Hypothalamus (tissue), 51 donors: ENCODE measurements around the gene DNAJC8.

Experiments used
- DNase-seq, 51 donors: peaks; one replicate each; lab custom pipeline; 2025; lab: John Stamatoyannopoulos, UW

Gene DNAJC8, protein sequence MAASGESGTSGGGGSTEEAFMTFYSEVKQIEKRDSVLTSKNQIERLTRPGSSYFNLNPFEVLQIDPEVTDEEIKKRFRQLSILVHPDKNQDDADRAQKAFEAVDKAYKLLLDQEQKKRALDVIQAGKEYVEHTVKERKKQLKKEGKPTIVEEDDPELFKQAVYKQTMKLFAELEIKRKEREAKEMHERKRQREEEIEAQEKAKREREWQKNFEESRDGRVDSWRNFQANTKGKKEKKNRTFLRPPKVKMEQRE

DNA sequence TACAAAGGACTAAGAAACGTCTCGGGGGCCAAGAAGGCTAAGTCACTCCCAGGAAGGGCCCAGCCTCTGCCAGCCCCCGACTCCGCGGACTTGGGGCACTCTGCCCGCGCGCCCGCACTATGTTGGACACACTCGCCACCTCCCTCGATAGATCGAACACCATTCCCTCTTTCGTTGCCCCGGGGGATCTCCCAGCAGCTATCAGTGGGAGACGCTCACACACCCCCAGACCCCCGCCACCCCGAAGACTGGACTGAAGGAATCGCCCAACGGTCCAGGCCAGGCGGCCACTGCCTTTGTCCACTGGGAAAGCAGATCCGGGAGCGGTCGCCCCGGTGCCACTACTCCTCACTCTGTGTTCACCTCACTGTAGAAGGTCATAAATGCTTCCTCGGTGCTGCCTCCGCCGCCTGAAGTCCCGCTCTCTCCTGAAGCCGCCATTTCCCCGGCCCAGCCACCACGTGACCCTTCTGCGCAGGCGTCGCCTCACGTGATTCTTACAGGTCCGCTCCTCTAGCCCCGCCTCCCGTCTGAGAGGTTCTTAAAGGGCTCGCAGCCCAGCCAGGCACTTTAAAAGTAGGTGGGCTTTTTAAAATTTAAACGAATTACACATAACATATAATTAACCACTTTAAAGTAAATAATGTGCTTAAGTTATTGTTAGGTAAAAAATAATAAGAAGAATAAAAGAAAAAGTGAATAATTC, at the start of gene DNAJC8:
Gene DNAJC8 (minus strand): TSS at position 472 of the 706 bp plus-strand sequence. CDS start 31 bp downstream, at position 441.
- peak; percentile 64 to 98 (median 90) for DNase-seq

DNA sequence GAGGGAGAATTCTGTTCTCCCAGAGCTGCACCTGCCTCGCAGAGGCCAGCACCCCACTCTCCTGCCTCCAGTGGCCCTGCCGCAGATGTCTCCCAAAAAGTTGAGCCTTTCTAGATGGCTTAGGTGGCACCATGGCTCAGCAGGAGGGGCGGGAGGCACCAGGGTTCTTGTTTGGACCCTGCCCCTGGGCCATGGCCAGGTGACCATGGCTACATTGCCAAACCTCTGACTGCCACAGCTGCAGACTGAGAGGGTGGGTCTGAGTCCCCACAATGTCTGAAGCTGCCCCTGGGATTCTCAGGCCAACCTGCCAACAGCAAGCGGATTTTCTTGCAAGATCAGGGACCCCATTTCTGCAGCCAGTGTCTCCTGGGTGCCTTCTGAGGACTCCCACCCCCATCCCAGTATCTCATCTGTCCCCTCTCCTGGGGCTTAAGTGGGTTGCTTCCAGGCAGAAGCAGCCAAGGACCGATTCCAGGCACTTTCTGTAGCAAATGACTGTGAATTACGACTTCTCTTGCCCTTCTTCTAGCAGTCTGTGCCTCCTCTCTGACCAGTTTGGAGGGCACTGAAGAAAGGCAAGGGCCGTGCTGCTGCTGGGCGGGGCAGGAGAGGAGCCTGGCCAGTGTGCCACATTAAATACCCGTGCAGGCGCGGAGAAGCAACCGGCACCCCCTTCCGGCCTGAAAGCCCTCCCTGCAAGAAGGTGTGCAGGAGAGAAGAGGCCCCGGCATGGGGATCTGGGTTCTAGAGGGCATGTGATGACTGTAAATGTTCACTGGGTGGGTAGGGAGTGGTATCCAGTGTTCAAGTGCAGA, 49.0 kb upstream of the DNAJC8 start:
- no peak for DNase-seq

GRCh38 chr1:28280977-28281381, 48.1 kb upstream of the DNAJC8 start:
- no peak for DNase-seq

DNA sequence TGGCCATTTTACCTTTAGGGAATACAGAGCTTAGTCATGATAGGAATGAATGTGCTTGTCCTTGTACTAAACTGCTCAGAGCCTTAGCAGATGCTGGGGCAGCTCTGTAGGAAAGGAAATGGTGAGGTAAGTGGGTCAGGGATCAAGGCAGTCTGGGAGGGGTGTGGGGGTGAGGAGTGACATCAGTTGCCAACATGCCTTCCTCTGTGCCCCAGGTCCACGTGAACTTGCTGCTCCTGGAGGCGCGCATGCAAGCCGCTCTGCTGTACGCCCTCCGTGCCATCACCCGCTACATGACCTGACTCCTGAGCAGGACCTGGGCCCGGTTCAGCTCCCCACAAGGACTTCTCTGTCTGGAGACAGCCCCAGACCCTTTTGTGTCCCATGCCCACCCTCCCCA, 47.7 kb upstream of the DNAJC8 start:
- DNase-seq: no peak

- no peak for DNase-seq
Measured at GRCh38 chr1:28279721-28280120, 46.9 kb upstream of the DNAJC8 start.

GRCh38 chr1:28278763-28279162, 45.9 kb upstream of the DNAJC8 start:
- no peak for DNase-seq

GRCh38 chr1:28273216-28273860, 40.5 kb upstream of the DNAJC8 start:
- no peak for DNase-seq

- no peak for DNase-seq
Measured at GRCh38 chr1:28272215-28272852, 39.5 kb upstream of the DNAJC8 start.

GRCh38 chr1:28269529-28269928, 36.7 kb upstream of the DNAJC8 start:
- no peak for DNase-seq

DNA sequence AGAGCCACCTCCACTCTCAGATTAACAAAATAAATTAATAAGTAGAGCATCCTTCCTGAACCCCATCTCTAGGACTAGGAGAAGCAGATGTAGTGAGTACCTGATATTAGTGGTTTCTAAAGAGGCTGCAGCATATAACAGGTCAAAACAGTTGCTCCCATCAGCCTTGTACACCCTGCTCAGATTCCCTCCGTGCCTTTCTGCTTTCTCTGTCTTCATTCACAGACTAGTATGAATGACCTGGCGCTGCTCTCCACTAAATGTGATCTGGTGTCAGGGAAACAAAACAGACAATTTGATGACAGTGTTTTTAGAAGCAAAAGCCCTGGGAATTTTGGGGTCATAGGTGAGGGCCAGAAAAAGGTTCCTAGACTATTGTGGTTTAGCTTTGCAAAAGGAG, 34.8 kb upstream of the DNAJC8 start:
- no peak for DNase-seq

DNA sequence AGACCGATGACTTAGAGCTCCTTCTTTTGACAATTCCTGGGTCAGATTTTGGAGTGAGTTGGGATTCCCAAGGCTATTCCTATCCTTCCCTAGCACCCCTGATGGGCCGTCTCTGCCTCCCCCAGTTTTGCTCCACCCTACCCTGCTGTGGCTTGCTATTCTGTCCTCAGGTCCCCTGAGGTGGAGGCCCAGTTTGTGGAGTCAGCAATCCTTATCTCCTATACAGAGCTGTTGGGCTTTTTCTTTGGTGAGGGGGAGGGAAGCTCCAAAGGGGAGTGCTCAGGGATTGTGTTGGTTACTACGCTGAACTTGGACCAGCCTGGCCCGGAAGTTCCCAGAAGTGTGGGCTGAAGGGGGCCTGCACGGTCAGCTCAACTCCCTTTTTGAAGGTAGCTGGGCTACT, 34.1 kb upstream of the DNAJC8 start:
- no peak for DNase-seq

- DNase-seq: no peak
Measured at GRCh38 chr1:28265577-28265976, 32.7 kb upstream of the DNAJC8 start.

GRCh38 chr1:28264897-28265296, 32.1 kb upstream of the DNAJC8 start:
- DNase-seq: no peak

DNA sequence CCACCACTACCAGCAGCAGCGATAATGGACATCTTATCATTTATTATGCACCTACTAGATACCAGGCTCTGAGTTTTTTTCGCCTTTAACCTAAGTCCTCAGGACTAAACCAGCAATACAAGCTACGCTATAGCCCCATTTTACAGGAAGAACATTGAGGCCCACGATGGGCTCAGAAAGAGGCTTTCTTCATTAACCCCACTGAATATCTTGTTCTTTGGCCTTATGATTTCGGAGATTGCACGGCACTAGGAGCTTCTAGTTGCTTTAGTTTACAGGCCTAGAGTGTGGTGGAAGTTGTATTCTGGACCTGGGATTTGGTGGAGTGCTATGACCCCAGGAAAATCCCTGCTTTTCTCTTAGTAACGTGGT, 28.0 kb upstream of the DNAJC8 start:
- DNase-seq: no peak

DNA sequence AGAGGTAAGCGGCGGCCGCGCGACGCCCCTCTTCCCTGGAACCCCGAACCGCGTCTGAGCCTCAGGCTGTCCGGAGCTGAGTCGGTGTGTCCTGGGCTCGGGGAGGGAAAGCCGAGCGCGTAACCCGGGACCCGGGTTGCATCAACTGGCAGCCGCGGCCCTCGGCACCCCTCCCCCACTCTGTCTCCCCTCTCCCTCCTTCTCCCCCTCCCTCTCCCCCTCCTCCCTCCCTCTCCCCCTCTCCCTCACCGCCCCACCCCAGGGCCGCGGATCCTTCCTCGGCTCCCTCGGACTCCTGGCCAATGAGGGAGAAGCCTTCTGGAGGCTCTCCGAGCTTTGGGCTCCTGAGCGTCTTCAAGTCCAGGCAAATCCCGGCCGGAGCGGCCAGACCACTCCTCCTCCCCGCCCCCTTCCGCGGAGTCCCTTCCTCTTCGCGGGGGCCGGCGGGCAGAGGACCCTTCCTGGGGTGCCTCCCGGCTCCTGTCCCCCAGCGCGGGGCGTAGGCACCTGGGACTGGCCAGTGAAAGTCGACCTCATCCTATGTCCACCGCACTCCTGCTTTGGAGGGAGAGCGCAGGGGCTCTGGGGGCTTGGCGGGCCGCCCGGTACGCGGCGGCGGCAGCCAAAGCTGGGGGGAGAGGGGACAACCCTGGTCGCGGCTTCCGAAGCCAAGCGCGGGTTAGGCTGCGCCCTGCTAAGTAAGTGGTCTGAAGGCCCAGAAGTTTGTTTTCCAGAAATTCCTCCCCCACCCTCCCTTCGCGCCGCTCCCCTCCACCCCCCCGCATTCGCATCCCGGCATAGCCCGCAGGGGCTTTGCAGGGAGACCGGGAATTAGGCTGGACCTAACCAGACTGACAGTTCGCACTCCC, 27.3 kb upstream of the DNAJC8 start:
- DNase-seq: peak in 43 of 51 donors; percentile 14 to 75 (median 45)

DNA sequence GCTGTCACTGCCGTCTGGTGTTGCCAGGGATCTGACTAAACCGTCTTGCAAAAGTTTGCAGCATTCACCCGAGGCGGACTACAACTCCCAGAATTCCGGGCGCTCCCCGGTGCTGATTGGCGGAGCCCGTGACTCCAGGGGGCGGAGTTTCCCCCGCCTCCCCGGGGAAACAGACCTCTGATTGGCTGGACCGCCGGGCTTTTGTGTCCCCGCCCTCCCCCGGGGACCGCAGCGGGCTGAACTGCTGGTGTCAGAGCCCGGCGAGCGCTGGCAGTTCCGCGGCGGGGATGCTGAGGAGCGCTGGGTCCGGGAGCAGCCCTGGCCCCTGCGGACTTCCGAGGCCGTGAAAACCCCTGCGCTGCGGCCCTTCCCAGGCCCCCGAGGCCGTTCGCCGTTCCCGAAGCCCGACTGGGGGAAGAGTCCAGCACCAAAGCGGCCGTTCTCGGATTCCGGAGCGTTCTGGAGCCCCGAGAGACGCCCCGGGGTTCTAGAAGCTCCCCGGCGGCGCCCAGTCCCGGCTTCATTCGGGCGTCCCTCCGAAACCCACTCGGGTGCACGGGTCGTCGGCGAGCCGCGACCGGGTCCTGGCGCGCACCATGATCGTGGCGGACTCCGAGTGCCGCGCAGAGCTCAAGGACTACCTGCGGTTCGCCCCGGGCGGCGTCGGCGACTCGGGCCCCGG, 26.6 kb upstream of the DNAJC8 start, which contains the start of gene SESN2:
Gene SESN2 (plus strand): TSS at position 267 of the 682 bp plus-strand sequence. CDS start 330 bp downstream, at position 597.
- peak; percentile 77 to 99 (median 96) for DNase-seq

DNA sequence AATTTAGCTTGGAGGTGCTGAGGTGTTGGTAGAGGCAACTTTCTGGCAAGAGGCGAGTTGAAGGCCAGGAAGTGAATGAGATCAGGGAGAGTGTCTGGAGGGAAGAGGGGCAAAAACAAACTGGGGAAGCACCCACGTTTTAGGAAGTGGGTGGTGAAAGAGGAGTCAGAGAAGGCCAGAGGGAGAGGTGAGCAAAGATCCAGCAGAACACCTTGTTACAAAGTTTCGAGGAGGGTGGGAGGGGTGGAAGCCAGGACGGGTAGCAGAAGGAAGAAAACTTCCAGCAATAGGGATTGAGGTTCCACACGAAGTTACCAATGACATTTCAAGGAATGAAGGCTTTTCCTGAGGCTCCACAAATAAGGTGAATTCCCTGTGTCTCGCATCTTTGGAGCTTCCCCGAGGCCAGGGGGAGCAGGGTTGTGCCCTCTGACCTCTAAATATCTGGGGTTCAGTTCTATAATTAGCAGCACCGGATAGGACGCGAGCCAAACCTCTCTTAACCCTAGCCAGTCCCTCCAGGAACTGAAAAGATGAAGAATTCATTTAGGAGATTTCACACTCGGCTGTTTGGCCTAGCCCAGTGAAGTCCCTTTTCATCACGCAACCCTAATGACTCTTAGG, 25.9 kb upstream of the DNAJC8 start:
- no peak for DNase-seq

DNA sequence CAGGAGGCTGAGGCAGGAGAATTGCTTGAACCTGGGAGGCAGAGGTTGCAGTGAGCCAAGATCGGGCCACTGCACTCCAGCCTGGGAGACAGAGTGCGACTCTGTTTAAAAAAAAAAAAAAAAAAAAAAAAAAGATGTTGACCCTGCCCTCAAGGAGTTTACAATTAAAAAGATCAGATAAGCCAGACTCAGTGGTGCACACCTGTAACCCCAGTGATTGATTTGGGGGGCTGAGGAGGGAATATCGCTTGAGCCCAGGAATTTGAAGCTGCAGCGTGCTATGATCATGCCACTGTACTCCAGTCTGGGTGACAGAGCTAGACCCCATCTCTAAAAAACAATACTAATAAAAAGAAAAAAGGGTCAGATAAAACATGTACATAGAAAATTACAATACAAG, 24.9 kb upstream of the DNAJC8 start:
- no peak for DNase-seq
